HG03342 (cell line): ENCODE data around the gene DIS3L2.

Experiments used
- ATAC-seq: cut with Tn5 transposase; IDR thresholded peaks from one replicate; pipeline ENCODE4 v1.9.1; 2021; ENCODE audit warnings: mild to moderate bottlenecking, moderate library complexity; ENCODE audit not compliant: unreplicated experiment

DIS3L2 gene

GRCh38 chr2:231961349-231962166 lies at the start of gene DIS3L2:
Gene DIS3L2, plus strand, starts transcription at chr2:231961713. Its CDS starts 53,215 bp downstream, at chr2:232014928.
- peak; percentile 93 for ATAC-seq

- ATAC-seq = no peak
These were observed 47.3 kb upstream of the DIS3L2 start for GRCh38 chr2:231914077-231914690.

- no peak for ATAC-seq
These were observed 44.0 kb upstream of the DIS3L2 start for GRCh38 chr2:231917280-231918066.

GRCh38 chr2:231918501-231919330 lies 42.8 kb upstream of the DIS3L2 start:
- no peak for ATAC-seq

GRCh38 chr2:231919341-231920035 lies 42.0 kb upstream of the DIS3L2 start:
- no peak for ATAC-seq

- ATAC-seq = no peak
These were observed 41.1 kb upstream of the DIS3L2 start for GRCh38 chr2:231920366-231920765.

GRCh38 chr2:231920795-231921194 lies 40.7 kb upstream of the DIS3L2 start:
- ATAC-seq = no peak

- ATAC-seq = no peak
These were observed 39.1 kb upstream of the DIS3L2 start for GRCh38 chr2:231922311-231923009.

GRCh38 chr2:231923010-231923344 lies 38.5 kb upstream of the DIS3L2 start:
- ATAC-seq = no peak

GRCh38 chr2:231923951-231924888 lies 37.3 kb upstream of the DIS3L2 start:
- no peak for ATAC-seq

- no peak for ATAC-seq
These were observed 36.6 kb upstream of the DIS3L2 start for GRCh38 chr2:231924889-231925275.

- ATAC-seq = peak; percentile 45
These were observed 36.0 kb upstream of the DIS3L2 start for GRCh38 chr2:231925303-231926179.

GRCh38 chr2:231926180-231926741 lies 35.3 kb upstream of the DIS3L2 start, which contains the start of gene NPPC:
Gene NPPC, minus strand, starts transcription at chr2:231926396. Its CDS starts 147 bp downstream, at chr2:231926249.
- ATAC-seq = peak; percentile 60

GRCh38 chr2:231926761-231927565 lies 34.5 kb upstream of the DIS3L2 start:
- ATAC-seq = no peak

- ATAC-seq = no peak
These were observed 34.0 kb upstream of the DIS3L2 start for GRCh38 chr2:231927566-231927890.

- ATAC-seq = no peak
These were observed 33.0 kb upstream of the DIS3L2 start for GRCh38 chr2:231928481-231928880.
